ENCODE results near the gene FAAP20. TPM values are rescaled to one million over a fixed set of nuclear protein-coding genes. Genes with fewer than 3 reads are reported as not detected.

FAAP20 gene
- total and polyA plus RNA-seq, 2 donors (not counting 1 experiment from before 2014, with no cell fraction given): 31.2 to 68.1 TPM

- POLR2A ChIA-PET: interaction anchor here (0.6 kb wide), 1 partner anchor 60 kb away, joined by 5 read pairs; no protein-coding TSS in a partner anchor
- H3K36me3 ChIP-seq (replicated peaks in 1 of 2; ENCODE audit: control extremely low read depth in 1 of 2, control insufficient read depth in 1 of 2, extremely low read depth in 1 of 2, insufficient read depth in 2 of 2, low read length in 1 of 2): no peaks in the 10 kb centered on the region
- H3K4me2 ChIP-seq (replicated peaks; ENCODE audit: low read depth, low read length, poor library complexity, severe bottlenecking): no peak overlapping the region
- no peak for DNase-seq
- Mint-ChIP-seq H3K27me3 (no peaks in the 10 kb centered on the region), H3K4me3 (no peak overlapping the region), H3K4me1 (no peaks in the 10 kb centered on the region), H3K9me3 (ENCODE audit: insufficient read depth) (no peaks in the 10 kb centered on the region), H3K27ac (no peak overlapping the region)
- H2AFZ ChIP-seq (ENCODE audit: insufficient read depth, low read depth, low read length, poor library complexity, severe bottlenecking): no peak overlapping the region
- WGBS (ENCODE audit: insufficient coverage): 97% methylated on average over 23 of the region's 43 CpGs
- no peak overlapping the region for H3K4me3 ChIP-seq (ENCODE audit: control extremely low read depth in 1 of 5, extremely low read depth in 1 of 5, insufficient read depth in 1 of 5, low read depth in 2 of 5, low read length in 4 of 5)
- H3K79me2 ChIP-seq (ENCODE audit: control insufficient read depth, insufficient read depth, low read length): no peaks in the 10 kb centered on the region
- H3K4me1 ChIP-seq (ENCODE audit: control insufficient read depth in 2 of 2, insufficient read depth in 2 of 2, low read length in 2 of 2): peaks cover 0 to 2% of the 10 kb centered on the region in 2 donors
- no peak overlapping the region for H3K27ac ChIP-seq (ENCODE audit: low read length in 2 of 2)
- no peaks in the 10 kb centered on the region for H4K20me1 ChIP-seq (ENCODE audit: control insufficient read depth, insufficient read depth, low read length, poor library complexity, severe bottlenecking)
- no peak for ATAC-seq (ENCODE audit: low read depth)
- peaks cover 0 to 2% (median 0%) of the 10 kb centered on the region in 3 donors for H3K9me3 ChIP-seq (ENCODE audit: control extremely low read depth in 1 of 3, control insufficient read depth in 2 of 3, insufficient read depth in 1 of 3, low read length in 2 of 3)
- TF ChIP-seq CTCF (IDR thresholded peaks at IDR 0.05): no peak
- TF ChIP-seq EZH2 (IDR thresholded peaks at IDR 0.05; ENCODE audit: borderline replicate concordance, insufficient read depth, low read depth, low read length, poor library complexity, severe bottlenecking): no peak
- CTCF ChIA-PET: no interaction called here
- no peaks in the 10 kb centered on the region for H3K27me3 ChIP-seq (replicated peaks in 1 of 4; ENCODE audit: control extremely low read depth in 1 of 4, control insufficient read depth in 3 of 4, insufficient read depth in 4 of 4, low read length in 3 of 4)
- no peak overlapping the region for H3K9ac ChIP-seq (ENCODE audit: low read length)
- intact Hi-C loops (cut with micrococcal nuclease): no loop called here
Observed at GRCh38 chr1:2169200-2169836, 25.3 kb downstream of the FAAP20 start.

- POLR2A ChIA-PET: no interaction called here
- CTCF ChIA-PET: interaction anchor here (1.1 kb wide), 1 partner anchor 8 kb away, joined by 4 read pairs; no protein-coding TSS in a partner anchor
- Histone ChIP-seq H3K9me3 (ENCODE audit: control extremely low read depth in 1 of 3, control insufficient read depth in 2 of 3, insufficient read depth in 1 of 3, low read length in 2 of 3) (peaks cover 0 to 8% (median 0%) of the 10 kb centered on the region in 3 donors), H3K4me1 (ENCODE audit: control insufficient read depth in 2 of 2, insufficient read depth in 2 of 2, low read length in 2 of 2) (no peaks in the 10 kb centered on the region), H3K79me2 (ENCODE audit: control insufficient read depth, insufficient read depth, low read length) (no peaks in the 10 kb centered on the region), H3K27me3 (replicated peaks in 1 of 4; ENCODE audit: control extremely low read depth in 1 of 4, control insufficient read depth in 3 of 4, insufficient read depth in 4 of 4, low read length in 3 of 4) (no peaks in the 10 kb centered on the region), H3K36me3 (replicated peaks in 1 of 2; ENCODE audit: control extremely low read depth in 1 of 2, control insufficient read depth in 1 of 2, extremely low read depth in 1 of 2, insufficient read depth in 2 of 2, low read length in 1 of 2) (no peaks in the 10 kb centered on the region), H3K4me2 (replicated peaks; ENCODE audit: low read depth, low read length, poor library complexity, severe bottlenecking) (no peak overlapping the region), H2AFZ (ENCODE audit: insufficient read depth, low read depth, low read length, poor library complexity, severe bottlenecking) (no peak overlapping the region), H4K20me1 (ENCODE audit: control insufficient read depth, insufficient read depth, low read length, poor library complexity, severe bottlenecking) (no peaks in the 10 kb centered on the region), H3K27ac (ENCODE audit: low read length in 2 of 2) (no peak overlapping the region), H3K4me3 (ENCODE audit: control extremely low read depth in 1 of 5, extremely low read depth in 1 of 5, insufficient read depth in 1 of 5, low read depth in 2 of 5, low read length in 4 of 5) (no peak overlapping the region), H3K9ac (ENCODE audit: low read length) (no peak overlapping the region)
- ATAC-seq (ENCODE audit: low read depth): no peak
- TF ChIP-seq EZH2 (IDR thresholded peaks at IDR 0.05; ENCODE audit: borderline replicate concordance, insufficient read depth, low read depth, low read length, poor library complexity, severe bottlenecking) (no peak), CTCF (IDR thresholded peaks at IDR 0.05) (no peak)
- Mint-ChIP-seq H3K27ac (no peak overlapping the region), H3K9me3 (ENCODE audit: insufficient read depth) (no peaks in the 10 kb centered on the region), H3K4me1 (no peaks in the 10 kb centered on the region), H3K4me3 (no peak overlapping the region), H3K27me3 (no peaks in the 10 kb centered on the region)
- WGBS (ENCODE audit: insufficient coverage): 100% methylated on average over 6 of the region's 12 CpGs
- intact Hi-C loops (cut with micrococcal nuclease): no loop called here
- DNase-seq: no peak
Observed at GRCh38 chr1:2168535-2168934, 26.0 kb downstream of the FAAP20 start.

Measured in B cell (primary cell).